GM18517 (cell line): ENCODE data around the gene SYNE2.
A peak's percentile ranks its signal among the peaks of the same experiment; 100 is the strongest.

Experiments used
- ATAC-seq: cut with Tn5 transposase; IDR thresholded peaks from one replicate; pipeline ENCODE4 v1.9.1; 2021; ENCODE audit warnings: mild to moderate bottlenecking, moderate library complexity; ENCODE audit not compliant: unreplicated experiment

SYNE2 gene

GRCh38 chr14:64235652-64236640 lies 383.1 kb downstream of the SYNE2 start:
- ATAC-seq = peak; percentile 75

- ATAC-seq = no peak
These were observed 385.2 kb downstream of the SYNE2 start for GRCh38 chr14:64238049-64238448.

GRCh38 chr14:64238631-64239030 lies 385.8 kb downstream of the SYNE2 start:
- no peak for ATAC-seq

GRCh38 chr14:64244279-64244678 lies 391.5 kb downstream of the SYNE2 start:
- ATAC-seq = no peak

- no peak for ATAC-seq
These were observed 392.7 kb downstream of the SYNE2 start for GRCh38 chr14:64245491-64245890.

GRCh38 chr14:64246688-64247087 lies 393.9 kb downstream of the SYNE2 start:
- no peak for ATAC-seq

- ATAC-seq = no peak
These were observed 394.4 kb downstream of the SYNE2 start for GRCh38 chr14:64247195-64247594.

- ATAC-seq = no peak
These were observed 395.9 kb downstream of the SYNE2 start for GRCh38 chr14:64248689-64249088.

- ATAC-seq = no peak
These were observed 396.6 kb downstream of the SYNE2 start for GRCh38 chr14:64249363-64249762.

- ATAC-seq = no peak
These were observed 400.9 kb downstream of the SYNE2 start for GRCh38 chr14:64253672-64254071.

GRCh38 chr14:64255756-64256155 lies 403.0 kb downstream of the SYNE2 start:
- no peak for ATAC-seq

GRCh38 chr14:64260418-64260817 lies 407.6 kb downstream of the SYNE2 start:
- ATAC-seq = no peak

GRCh38 chr14:64265222-64265621 lies 412.4 kb downstream of the SYNE2 start:
- no peak for ATAC-seq

- ATAC-seq = no peak
These were observed 413.4 kb downstream of the SYNE2 start for GRCh38 chr14:64266239-64266638.

GRCh38 chr14:64272019-64272418 lies 419.2 kb downstream of the SYNE2 start:
- ATAC-seq = no peak
